Effector CD4-positive, alpha-beta T cell (primary cell): Measurements from ENCODE around the gene LRMDA.

ENCODE experiments used
- DNase-seq: peaks from one replicate; pipeline ENCODE4 v3.0.0-alpha.2; 2020

Gene LRMDA

GRCh38 chr10:75681334-75681733, 249.9 kb downstream of the LRMDA start:
- no peak for DNase-seq

GRCh38 chr10:75682649-75683557, 251.5 kb downstream of the LRMDA start:
- DNase-seq = no peak

- DNase-seq = no peak
Measured at GRCh38 chr10:75685187-75685586, 253.8 kb downstream of the LRMDA start.

- no peak for DNase-seq
Measured at GRCh38 chr10:75688506-75689300, 257.3 kb downstream of the LRMDA start.

- no peak for DNase-seq
Measured at GRCh38 chr10:75693489-75693888, 262.1 kb downstream of the LRMDA start.

- no peak for DNase-seq
Measured at GRCh38 chr10:75694269-75694668, 262.8 kb downstream of the LRMDA start.

- no peak for DNase-seq
Measured at GRCh38 chr10:75694790-75695189, 263.4 kb downstream of the LRMDA start.

- DNase-seq = no peak
Measured at GRCh38 chr10:75695994-75696393, 264.6 kb downstream of the LRMDA start.

GRCh38 chr10:75696536-75696935, 265.1 kb downstream of the LRMDA start:
- DNase-seq = no peak

- DNase-seq = no peak
Measured at GRCh38 chr10:75703191-75703854, 271.9 kb downstream of the LRMDA start.

- DNase-seq = no peak
Measured at GRCh38 chr10:75705426-75705825, 274.0 kb downstream of the LRMDA start.

- no peak for DNase-seq
Measured at GRCh38 chr10:75707080-75707840, 275.8 kb downstream of the LRMDA start.

- no peak for DNase-seq
Measured at GRCh38 chr10:75708060-75708459, 276.6 kb downstream of the LRMDA start.

- no peak for DNase-seq
Measured at GRCh38 chr10:75709245-75709644, 277.8 kb downstream of the LRMDA start.

- no peak for DNase-seq
Measured at GRCh38 chr10:75709811-75710210, 278.4 kb downstream of the LRMDA start.

- DNase-seq = no peak
Measured at GRCh38 chr10:75712242-75712880, 280.9 kb downstream of the LRMDA start.

GRCh38 chr10:75716506-75716905, 285.1 kb downstream of the LRMDA start:
- DNase-seq = no peak

GRCh38 chr10:75717126-75717916, 285.9 kb downstream of the LRMDA start:
- no peak for DNase-seq

- DNase-seq = no peak
Measured at GRCh38 chr10:75718991-75719390, 287.6 kb downstream of the LRMDA start.

GRCh38 chr10:75720157-75720556, 288.7 kb downstream of the LRMDA start:
- no peak for DNase-seq

GRCh38 chr10:75722020-75722419, 290.6 kb downstream of the LRMDA start:
- no peak for DNase-seq
